Measurements from ENCODE around the gene APLP2.

The APLP2 gene

GRCh38 chr11:130077671-130078070 lies 8.0 kb downstream of the APLP2 start:
- no peak for TF ChIP-seq CTCF (IDR thresholded peaks at IDR 0.05; ENCODE audit: extremely low read depth, missing control alignments)
- DNase-seq (ENCODE audit: low spot score), result no peak

GRCh38 chr11:130078080-130078479 lies 8.4 kb downstream of the APLP2 start:
- no peak for DNase-seq (ENCODE audit: low spot score)
- TF ChIP-seq CTCF (IDR thresholded peaks at IDR 0.05; ENCODE audit: extremely low read depth, missing control alignments), result no peak

- DNase-seq (ENCODE audit: low spot score), result no peak
- no peak for TF ChIP-seq CTCF (IDR thresholded peaks at IDR 0.05; ENCODE audit: extremely low read depth, missing control alignments)
Observed at GRCh38 chr11:130085671-130086290, 16.1 kb downstream of the APLP2 start.

- DNase-seq (ENCODE audit: low spot score), result no peak
- TF ChIP-seq CTCF (IDR thresholded peaks at IDR 0.05; ENCODE audit: extremely low read depth, missing control alignments), result no peak
Observed at GRCh38 chr11:130086669-130087068, 17.0 kb downstream of the APLP2 start.

- peak; percentile 43 for DNase-seq (ENCODE audit: low spot score)
- no peak for TF ChIP-seq CTCF (IDR thresholded peaks at IDR 0.05; ENCODE audit: extremely low read depth, missing control alignments)
Observed at GRCh38 chr11:130087294-130087926, 17.7 kb downstream of the APLP2 start.

- no peak for DNase-seq (ENCODE audit: low spot score)
Observed at GRCh38 chr11:130088217-130088616, 18.5 kb downstream of the APLP2 start.

More at GRCh38 chr11:130088217-130088616, 18.5 kb downstream of the APLP2 start:
- no peak for TF ChIP-seq CTCF (IDR thresholded peaks at IDR 0.05; ENCODE audit: extremely low read depth, missing control alignments)
